Stomach (tissue), 4 donors: ENCODE data around the gene ME3.

Experiments
- CTCF ChIP-seq, 7 experiments: fragments of 450-650 bp in 4 of 7; fragments of 200-600 bp in 3 of 7; sonication (generic) in 3 of 7; IDR thresholded peaks; one replicate each; pipeline ENCODE4 v1.5.1; 2016 to 2019; ENCODE audit warnings: antibody characterized with exemption in 7 of 7, control low read depth in 2 of 7, mild to moderate bottlenecking in 1 of 7
- EP300 ChIP-seq: sonication (generic); formaldehyde crosslinking; IDR thresholded peaks from one replicate; pipeline ENCODE4 v1.6.1; 2017; ENCODE audit warnings: antibody characterized with exemption

DNA sequence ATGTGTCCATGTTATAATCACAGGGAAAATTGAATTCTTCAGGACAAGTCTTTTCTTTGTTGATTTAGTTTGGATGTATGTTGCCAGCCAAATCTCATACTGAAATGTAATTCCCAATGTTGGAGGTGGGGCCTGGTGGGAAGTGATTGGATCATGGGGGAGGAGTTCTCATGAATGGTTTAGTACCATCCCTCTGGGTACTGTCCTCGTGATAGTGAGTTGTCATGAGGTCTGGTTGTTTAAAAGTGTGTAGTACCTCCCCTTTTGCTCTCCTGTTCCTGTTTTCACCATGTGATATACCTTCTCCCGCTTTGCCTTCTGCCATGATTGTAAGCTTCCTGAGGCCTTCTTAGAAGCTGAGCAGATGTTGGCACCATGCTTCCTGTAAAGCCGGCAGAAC, 197.4 kb downstream of the ME3 start:
- TF ChIP-seq EP300 (no peak), CTCF (IDR thresholded peaks at IDR 0.05) (no peak)
